ENCODE results near the gene MCCC1.
"Not testable (repeated sequence)": the region's sequence is repeated elsewhere in the genome, so short reads cannot be mapped to it uniquely, and the experiment has no call there.

Gene MCCC1

GRCh38 chr3:182999767-183000166 is 99.5 kb downstream of the MCCC1 start:
- no peak overlapping the region for H3K27ac ChIP-seq
- no peak for DNase-seq (ENCODE audit: low read depth, low spot score)

DNA sequence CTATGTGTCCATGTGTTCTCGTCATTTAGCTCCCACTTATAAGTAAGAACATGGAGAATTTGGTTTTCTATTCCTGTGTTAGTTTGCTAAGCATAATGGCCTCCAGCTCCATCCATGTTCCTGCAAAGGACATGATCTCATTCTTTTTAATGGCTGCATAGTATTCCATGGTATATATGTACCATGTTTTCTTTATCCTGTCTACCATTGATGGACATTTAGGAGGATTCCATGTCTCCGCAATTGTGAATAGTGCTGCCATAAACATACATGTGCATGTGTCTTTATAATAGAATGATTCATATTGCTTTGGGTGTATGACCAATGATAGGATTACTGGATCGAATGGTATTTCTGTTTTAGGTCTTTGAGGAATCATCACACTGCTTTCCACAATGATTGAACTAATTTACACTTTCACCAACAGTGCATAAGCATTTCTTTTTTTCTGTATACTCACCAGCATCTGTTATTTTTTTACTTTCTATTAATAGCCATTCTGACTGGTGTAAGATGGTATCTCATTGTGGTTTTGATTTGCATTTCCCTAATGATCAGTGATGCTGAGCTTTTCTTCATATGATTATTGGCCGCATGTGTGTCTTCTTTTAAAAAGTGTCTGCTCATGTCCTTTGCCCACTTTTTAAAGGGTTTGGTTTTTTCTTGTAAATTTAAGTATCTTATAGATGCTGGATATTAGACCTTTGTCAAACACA is 105.7 kb downstream of the MCCC1 start:
- not testable (repeated sequence) for DNase-seq (ENCODE audit: low read depth, low spot score); H3K27ac ChIP-seq

- DNase-seq (ENCODE audit: low read depth, low spot score), result peak; percentile 31
- H3K27ac ChIP-seq, result no peak overlapping the region
These were observed 109.7 kb downstream of the MCCC1 start for GRCh38 chr3:182989566-182989965.

DNA sequence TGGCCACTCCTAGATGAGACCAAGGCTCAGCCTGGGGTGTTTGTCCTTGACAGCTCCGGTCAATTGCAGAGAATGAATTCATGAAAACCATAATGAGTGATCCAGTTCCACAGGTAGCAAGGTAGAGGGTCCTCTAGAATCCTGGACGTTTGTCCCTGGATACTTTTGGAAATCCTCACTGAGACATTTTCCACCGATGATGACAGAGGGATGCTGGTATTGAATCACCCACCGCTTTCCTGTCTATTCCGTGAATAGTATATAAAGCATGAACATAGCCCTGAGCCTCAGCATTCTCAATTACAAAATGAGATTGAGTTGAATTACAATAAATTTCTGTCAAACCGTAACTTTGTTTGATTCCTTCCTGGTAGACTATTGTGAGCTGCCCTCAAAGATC is 113.3 kb downstream of the MCCC1 start:
- no peak overlapping the region for H3K27ac ChIP-seq
- DNase-seq (ENCODE audit: low read depth, low spot score), result no peak

DNA sequence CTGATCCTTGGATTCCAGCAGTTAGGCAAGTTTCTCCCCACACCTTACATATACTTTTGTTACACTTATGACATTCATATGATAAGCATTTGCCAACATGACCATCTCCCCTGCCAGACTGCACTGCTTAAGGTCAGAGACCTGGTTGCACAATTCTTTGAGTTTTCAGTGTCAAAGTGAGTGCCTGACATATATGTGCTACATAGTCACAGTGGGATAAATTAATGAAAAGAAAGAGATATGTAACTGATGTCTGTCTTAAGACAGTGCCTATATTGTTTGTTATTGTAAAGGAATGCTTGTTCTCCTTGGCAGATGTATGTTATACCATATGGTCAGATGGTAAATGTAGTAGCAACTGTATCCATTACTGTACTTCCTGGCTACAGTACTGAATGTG is 115.4 kb downstream of the MCCC1 start:
- DNase-seq (ENCODE audit: low read depth, low spot score), result no peak
- H3K27ac ChIP-seq, result no peak overlapping the region

DNA sequence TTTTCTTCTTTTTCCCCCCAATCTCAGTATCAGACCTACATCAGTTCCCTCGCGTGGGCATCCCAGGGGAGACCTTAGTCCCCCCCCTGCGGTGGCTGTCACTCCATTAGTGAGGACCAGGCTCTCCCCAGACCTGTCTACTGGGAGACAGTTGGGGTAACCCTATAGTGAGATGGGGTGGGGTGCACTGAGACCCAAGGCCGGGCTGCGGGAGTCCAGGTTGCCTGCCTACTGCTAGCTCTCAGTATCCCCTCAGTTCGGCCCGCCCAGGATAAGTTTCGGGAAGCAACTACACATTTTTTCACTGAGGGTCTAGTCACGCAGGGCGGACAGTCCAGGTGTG is 118.3 kb downstream of the MCCC1 start:
- DNase-seq (ENCODE audit: low read depth, low spot score), result no peak
- no peak overlapping the region for H3K27ac ChIP-seq

- peak within 1 kb of the TSS; percentile 44 for H3K27ac ChIP-seq
- DNase-seq (ENCODE audit: low read depth, low spot score), result peak; percentile 22
These were observed 118.9 kb downstream of the MCCC1 start, which contains the start of gene DCUN1D1 for GRCh38 chr3:182980204-182981037. TSS of gene DCUN1D1 (minus strand) at chr3:182980538. CDS start at chr3:182980489, 49 bp downstream.

- no peak for DNase-seq (ENCODE audit: low read depth, low spot score)
- H3K27ac ChIP-seq, result peak overlapping the region; percentile 44
These were observed 119.6 kb downstream of the MCCC1 start for GRCh38 chr3:182979674-182980191.

DNA sequence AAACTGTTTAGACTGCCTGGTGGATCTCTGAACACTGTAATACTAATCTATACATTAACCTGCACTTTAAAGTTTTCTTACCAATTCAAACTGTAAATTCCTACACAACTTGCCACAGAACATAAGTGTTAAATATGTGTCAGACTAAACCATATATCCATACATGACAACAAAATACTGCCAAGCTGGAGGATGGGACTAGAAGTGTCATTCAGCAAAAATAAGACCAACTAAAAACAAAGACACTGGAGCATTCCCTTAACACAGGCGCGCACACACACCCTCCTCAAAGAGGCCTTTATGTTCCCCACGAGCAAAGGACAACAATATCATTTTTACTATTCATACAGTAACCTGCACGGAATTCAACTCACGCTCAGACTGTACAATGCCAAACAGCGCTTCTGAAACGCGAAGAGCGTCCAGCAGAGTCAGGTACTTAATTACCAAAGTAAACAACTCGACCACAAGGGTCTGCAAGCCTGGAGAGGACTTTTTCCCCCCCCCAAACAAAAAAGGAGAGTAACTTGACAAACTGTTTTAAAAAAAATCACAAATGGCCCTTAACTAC is 120.1 kb downstream of the MCCC1 start:
- H3K27ac ChIP-seq, result peak overlapping the region; percentile 44

DNA sequence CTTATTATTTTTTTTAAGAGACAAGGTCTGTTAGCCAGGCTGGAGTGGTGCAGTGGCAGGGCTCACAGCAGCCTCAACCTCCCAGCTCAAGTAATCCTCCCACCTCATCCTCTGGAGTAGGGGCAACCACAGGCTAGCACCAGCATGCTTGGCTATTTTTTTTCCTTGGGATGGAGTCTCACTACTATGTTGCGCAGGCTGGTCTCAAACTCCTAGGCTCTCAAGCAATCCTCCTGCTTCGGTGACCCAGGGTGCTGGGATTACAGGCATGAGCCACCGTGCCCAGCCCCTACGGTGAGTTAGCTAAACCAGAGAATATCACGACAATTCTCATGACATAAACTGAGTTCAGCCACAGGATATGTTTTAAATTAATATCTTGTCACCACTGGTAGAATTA is 120.9 kb downstream of the MCCC1 start:
- no peak for DNase-seq (ENCODE audit: low read depth, low spot score)
- H3K27ac ChIP-seq, result no peak overlapping the region

More for the DNA sequence above, 120.1 kb downstream of the MCCC1 start:
- no peak for DNase-seq (ENCODE audit: low read depth, low spot score)

- no peak for DNase-seq (ENCODE audit: low read depth, low spot score)
- no peak overlapping the region for H3K27ac ChIP-seq
These were observed 126.2 kb downstream of the MCCC1 start for GRCh38 chr3:182973047-182973446.

DNA sequence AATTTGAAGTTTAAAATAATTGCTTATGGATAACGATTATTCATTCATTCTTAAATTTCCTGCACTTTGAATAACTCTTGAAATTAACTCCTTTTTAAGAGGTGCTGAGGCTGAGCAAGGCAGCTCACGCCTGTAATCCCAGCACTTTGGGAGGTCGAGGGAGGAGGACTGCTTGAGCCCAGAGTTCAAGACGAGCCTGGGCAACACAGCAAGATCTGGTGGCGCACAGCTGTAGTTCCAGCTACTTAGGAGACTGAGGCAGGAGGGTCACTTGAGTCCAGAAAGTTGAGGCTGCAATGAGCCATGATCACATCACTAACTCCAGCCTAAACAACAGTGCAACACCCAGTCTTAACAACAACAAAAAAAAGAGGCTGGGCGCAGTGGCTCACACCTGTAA is 126.9 kb downstream of the MCCC1 start:
- H3K27ac ChIP-seq, result no peak overlapping the region
- no peak for DNase-seq (ENCODE audit: low read depth, low spot score)

- DNase-seq (ENCODE audit: low read depth, low spot score), result no peak
- H3K27ac ChIP-seq, result no peak overlapping the region
These were observed 127.7 kb downstream of the MCCC1 start for GRCh38 chr3:182971637-182972036.

GRCh38 chr3:182970811-182971418 is 128.4 kb downstream of the MCCC1 start:
- no peak overlapping the region for H3K27ac ChIP-seq
- DNase-seq (ENCODE audit: low read depth, low spot score), result no peak

GRCh38 chr3:182969853-182970252 is 129.4 kb downstream of the MCCC1 start:
- DNase-seq (ENCODE audit: low read depth, low spot score), result no peak
- peak overlapping the region; percentile 25 for H3K27ac ChIP-seq

GRCh38 chr3:182969277-182969676 is 130.0 kb downstream of the MCCC1 start:
- no peak for DNase-seq (ENCODE audit: low read depth, low spot score)
- H3K27ac ChIP-seq, result peak overlapping the region; percentile 25

DNA sequence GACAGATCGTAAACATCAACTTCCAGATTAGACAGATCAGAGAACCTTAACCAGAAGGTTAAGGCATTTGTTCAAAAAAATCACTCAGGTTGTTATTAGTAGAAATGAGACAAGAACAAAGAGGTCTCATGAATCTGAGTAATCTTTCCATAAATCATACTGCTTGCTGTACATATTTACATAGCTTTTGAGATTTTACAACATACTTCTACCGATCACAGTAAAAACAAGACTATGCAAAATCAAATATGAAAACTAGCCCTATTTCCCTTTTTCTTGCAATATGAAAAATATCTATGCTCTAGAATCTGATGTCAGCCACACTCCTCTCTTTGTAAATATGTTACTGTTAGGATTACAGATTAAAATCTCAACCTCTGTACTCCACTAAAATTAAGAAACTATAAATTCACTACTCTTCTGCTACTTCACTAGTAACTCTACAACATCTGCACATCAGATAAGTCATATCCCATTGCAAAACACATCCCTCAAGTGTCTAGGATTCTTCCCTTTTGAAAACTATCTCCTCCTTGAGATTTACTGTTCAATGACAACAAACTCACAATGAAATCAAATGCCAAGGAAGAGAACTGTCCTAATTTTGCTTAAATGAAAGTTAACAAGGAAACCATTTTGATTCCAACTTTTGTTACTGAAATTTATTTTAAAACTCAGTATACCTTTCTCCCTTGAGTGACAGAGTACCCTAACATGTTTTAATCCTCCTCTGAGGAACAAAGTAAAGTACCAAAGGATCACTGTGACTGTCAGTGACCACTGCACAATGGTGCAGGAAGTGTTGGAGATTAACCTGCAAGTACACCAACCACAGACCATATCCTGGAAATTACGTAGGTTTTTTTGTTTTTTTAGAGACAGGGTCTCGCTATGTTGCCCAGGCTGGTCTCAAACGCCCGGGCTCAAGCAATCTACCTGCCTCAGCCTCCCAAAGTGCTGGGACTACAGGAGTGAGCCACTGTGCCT is 131.8 kb downstream of the MCCC1 start:
- H3K27ac ChIP-seq, result no peak overlapping the region
- DNase-seq (ENCODE audit: low read depth, low spot score), result no peak

DNA sequence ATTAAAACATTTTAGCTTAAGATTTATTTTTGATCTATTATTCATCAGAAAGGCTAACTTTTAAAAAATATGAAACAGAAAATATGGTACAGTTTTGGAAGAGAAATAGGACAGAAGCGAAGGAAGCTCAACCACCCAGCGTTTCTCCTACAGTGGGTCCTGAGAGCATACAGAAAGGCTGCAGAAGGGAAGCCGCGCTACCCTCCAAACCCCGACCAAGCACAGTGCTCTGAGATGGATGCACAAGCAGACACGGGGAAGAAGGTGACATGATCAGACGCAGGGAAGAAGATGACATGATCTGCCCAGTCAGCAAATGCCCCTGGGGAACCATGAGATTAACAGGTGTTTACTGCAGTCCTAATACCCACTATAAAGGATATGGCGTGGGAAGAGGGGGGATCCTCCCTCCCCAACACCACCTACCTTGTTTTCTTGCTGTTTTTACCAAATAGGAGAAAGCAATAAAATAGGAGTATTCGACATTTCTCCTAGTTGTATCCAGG is 133.4 kb downstream of the MCCC1 start:
- no peak for DNase-seq (ENCODE audit: low read depth, low spot score)
- no peak overlapping the region for H3K27ac ChIP-seq
